Renal cortex interstitium (tissue), 11 donors: Measurements from ENCODE around the gene HSPA8. TPM values are rescaled to one million over a fixed set of nuclear protein-coding genes. Genes with fewer than 3 reads are reported as not detected.
A peak's percentile ranks its signal among the peaks of the same experiment; 100 is the strongest.
"Not testable (repeated sequence)": the region's sequence is repeated elsewhere in the genome, so short reads cannot be mapped to it uniquely, and the experiment has no call there.

Experiments
- DNase-seq, 11 donors: peaks; one replicate each; pipeline ENCODE4 v3.0.0-alpha.2; 2013; ENCODE audit warnings: low read depth in 9 of 11, low spot score in 4 of 11; ENCODE audit errors: extremely low read depth in 1 of 11
- polyA plus RNA-seq, 3 donors: library from polyadenylated mRNA; unstranded; fragments of 120-200 nt; gene quantifications; one replicate each; pipeline ENCODE4 v1.2.1, GENCODE V29; 2013; ENCODE audit not compliant: insufficient read length in 3 of 3

Gene HSPA8
- polyA plus RNA-seq, 3 donors = 1,091 to 1,438 (median 1,348) TPM

DNA sequence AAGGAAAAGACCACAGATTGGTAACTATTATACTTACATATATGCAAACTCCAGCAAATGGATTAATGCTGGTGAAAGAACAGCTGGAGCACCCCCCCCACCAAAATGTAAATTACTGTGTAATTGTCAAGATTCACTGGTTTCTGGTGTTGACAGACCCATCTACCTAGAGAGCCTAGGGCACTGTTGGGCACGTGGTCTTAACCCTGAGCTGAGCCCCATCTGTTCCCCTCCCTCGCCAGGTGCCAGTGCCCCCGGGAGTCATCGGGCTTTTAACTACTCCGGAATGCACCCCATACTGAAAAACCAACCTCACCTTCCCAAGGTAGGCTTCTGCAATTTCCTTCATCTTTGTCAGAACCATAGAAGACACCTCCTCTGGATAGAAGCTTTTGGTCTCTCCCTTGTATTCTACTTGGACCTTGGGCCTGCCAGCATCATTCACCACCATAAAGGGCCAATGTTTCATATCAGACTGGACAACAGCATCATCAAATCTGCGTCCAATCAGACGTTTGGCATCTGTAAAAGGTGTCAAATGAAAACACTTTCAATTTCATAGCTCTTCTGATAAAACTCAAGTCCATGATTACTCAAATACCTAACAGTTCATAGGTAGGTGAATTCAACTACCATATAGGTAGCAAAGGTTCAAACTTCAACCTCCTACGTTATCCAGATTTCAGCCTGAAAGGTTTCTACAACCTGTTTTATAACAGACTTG is 1.5 kb downstream of the HSPA8 start:
- no peak for DNase-seq

- not testable (repeated sequence) for DNase-seq
Measured at GRCh38 chr11:123059041-123059920, 2.7 kb downstream of the HSPA8 start.

GRCh38 chr11:123057661-123058305 is 4.2 kb downstream of the HSPA8 start:
- no peak for DNase-seq

DNA sequence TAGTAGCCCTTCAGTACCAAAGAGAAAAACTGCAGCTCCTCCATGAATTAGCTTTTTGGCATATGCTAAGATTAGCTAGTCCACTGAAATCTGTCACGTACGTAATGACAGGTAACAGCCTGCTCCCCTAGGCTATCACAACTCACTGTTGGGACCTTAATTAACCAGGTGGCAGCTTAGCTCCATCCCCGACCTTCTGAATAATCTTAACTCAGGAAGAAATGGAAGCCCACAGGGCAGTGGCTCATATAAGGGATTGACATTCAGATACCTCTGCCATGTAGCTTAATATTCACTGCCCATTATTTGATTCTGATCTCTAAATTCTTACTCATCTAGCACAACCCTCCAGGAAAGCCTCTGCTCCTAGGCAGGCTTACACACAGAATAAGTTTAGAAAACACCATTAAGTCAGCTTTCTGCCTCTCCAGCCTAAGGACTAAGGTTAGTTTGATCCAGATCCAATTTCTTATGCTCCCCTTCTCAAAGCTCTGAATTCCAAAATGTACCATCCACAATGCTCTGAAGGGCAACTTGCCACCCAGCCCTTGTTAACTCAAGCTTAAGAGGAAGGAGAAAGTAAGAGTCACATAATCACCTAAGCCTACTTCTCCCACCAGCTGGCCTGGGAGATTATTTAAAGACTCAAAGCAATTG is 5.0 kb downstream of the HSPA8 start:
- DNase-seq = no peak

GRCh38 chr11:123055191-123055901 is 6.6 kb downstream of the HSPA8 start:
- DNase-seq = no peak

DNA sequence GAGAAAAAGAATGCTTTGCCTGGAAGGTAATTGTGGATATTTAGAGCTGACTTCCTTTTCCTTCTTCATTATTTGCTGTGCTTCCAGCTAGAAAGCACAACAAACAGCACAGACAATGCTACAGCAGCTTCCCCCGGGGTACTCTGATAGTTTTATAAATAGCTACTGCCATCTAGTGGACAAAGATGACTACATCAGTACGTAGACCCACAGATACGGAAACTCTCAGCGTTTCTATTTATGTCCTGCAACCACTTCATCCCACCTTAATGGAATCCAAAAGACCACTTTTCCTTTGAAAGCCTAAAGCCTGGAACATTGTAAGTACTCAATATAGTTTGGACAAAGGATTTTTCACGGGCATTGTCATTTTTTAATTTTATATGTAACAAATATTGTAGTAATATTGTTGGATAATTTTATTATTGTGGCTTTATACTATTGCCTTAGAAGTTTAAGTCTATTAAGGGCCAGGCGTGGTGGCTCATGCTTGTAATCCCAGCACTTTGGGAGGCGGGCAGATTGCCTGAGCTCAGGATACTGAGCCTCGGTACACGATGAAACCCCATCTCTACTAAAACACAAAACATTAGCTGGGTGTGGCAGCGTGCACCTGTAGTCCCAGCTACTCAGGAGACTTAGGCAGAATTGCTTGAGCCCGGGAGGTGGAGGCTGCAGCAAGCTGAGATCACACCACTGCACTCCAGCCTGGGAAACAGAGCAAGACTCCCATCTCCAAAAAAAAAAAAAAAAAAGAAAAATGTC is 7.5 kb downstream of the HSPA8 start:
- peak in 5 of 11 donors; percentile 33 to 76 (median 57) for DNase-seq

DNA sequence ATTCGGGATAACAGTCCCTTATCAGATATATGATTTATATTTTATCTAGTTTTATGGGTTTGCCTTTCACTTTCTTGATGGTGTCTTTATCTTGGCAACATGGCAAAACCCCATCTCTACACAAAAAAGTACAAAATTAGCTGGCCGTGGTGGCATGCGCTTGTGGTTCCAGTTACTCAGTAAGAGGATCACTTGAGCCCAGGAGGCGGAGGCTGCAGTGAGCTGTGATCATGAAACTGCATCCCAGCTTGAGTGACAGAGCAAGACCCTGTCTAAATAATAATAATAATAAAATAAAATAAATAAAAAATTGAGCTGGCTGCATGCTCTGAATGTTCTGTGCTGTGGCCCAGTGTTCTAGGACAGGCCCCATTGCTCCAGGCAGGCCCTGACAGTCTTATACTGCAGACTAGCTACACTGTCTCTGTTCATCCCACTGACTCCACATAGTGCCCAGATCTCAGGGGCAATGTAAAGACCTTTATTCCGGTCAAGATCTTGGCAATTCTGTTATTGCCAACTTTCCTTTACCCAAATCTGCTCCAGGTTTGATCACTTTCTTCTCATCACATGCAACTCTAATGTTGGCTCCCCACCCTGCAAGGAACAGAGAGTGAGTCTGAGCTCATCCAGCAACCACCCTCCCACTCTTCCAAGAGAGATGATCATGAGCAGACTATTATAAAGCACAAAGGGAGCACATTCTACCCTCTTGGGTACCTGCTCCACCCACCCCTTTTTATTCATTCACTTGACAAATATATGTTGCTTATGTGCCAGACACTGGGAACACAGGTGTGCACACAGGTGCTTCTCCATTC is 8.8 kb downstream of the HSPA8 start:
- no peak for DNase-seq

DNA sequence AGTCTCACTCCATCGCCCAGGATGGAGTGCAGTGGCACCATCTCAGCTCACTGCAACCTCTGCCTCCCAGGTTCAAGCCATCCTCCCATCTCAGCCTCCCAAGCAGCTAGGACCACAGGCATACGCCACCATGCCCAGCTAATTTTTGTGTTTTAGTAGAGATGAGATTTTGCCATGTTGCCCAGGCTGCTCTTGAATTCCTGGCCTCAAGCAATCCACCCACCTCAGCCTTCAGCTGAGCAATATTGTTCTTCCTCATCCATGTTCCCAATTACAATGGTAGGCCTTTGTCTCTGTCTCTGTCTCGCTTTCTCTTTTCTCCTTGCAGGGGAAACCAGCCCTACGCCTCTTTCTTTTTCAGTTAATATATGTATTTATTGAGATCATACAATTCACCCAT is 10.3 kb downstream of the HSPA8 start:
- no peak for DNase-seq

- no peak for DNase-seq
Measured at GRCh38 chr11:123051146-123051545, 10.8 kb downstream of the HSPA8 start.

DNA sequence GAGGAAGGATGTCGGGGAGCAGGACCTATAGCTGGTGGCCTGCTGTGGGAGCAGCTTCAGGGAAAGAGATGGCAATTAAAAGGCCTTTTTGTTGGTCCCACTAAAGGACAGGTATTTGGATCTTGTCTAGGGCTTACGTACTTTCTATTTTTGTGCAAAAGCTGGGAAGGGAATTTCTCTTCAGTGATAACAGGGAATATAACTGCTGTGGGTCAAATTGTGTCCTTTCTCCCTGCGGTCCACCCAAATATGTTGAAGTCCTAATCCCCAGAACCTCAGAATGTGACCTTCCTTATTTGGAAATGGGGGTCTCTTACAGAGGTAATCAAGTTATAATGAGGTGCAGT is 14.0 kb downstream of the HSPA8 start:
- no peak for DNase-seq

GRCh38 chr11:123047266-123047946 is 14.5 kb downstream of the HSPA8 start:
- DNase-seq = no peak

GRCh38 chr11:123046473-123047259 is 15.3 kb downstream of the HSPA8 start:
- no peak for DNase-seq

- no peak for DNase-seq
Measured at GRCh38 chr11:123045101-123045500, 16.8 kb downstream of the HSPA8 start.

GRCh38 chr11:123041185-123041584 is 20.8 kb downstream of the HSPA8 start:
- DNase-seq = no peak

DNA sequence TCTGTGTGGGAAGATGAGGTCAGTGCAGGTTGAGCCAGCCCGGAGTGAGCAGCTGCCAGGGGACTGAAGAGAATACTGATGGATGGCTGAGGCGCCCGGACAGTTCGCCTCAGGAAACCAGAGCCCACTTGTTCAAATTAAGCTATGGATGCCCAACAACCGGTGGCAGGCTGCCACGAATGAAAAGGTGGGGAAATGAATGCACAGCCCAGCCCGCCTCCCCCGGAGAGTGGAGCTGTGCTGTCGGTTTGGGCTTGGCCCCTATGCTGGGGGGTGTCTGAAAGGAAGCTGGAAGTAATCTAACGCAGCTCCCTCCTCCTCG is 21.9 kb downstream of the HSPA8 start:
- DNase-seq = no peak

GRCh38 chr11:123035831-123036230 is 26.1 kb downstream of the HSPA8 start:
- DNase-seq = no peak
